Activated CD8-positive, alpha-beta memory T cell treated with anti-CD3 and anti-CD28 coated beads for 36 hours (primary cell): Measurements from ENCODE around the gene FUT3. TPM values are rescaled to one million over a fixed set of nuclear protein-coding genes. Genes with fewer than 3 reads are reported as not detected.

ENCODE experiments used
- CTCF ChIA-PET: fragments of 350-600 bp; sonication (Branson Sonifier 250); formaldehyde crosslinking; loops from one replicate; lab custom pipeline; 2021; ENCODE audit warnings: antibody characterized with exemption; lab: Charles Lee
- POLR2A ChIA-PET: fragments of 350-600 bp; sonication (Branson Sonifier 250); formaldehyde crosslinking; loops from one replicate; lab custom pipeline; 2021; ENCODE audit warnings: antibody characterized with exemption; lab: Charles Lee
- total RNA-seq, 2 experiments: library from RNA; stranded (reverse); gene quantifications; one replicate each; pipeline ENCODE4 v1.2.3, GENCODE V29; 2021

The FUT3 gene
- not detected for total RNA-seq

DNA sequence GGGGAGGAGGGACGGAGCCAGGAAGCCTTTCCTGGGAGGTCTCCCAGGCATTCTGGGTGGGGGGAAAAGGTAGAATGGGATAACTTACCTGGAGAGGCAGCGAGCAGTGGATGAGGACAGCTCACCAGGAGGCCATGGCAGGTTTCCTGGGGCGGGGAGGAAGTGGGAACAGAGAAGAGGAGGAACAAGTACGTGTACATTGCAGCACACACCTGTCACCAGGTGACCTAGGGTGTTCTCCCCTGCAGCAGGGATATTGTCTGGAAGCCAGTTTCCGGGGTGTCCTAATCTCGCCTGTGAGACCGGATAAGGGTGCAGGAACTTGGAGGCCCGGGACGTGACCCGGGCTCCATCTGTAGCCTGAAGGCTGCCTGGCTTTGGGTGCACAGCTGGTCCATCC, at the start of gene FUT3:
Gene FUT3, minus strand, starts transcription at position 148 of the 400 bp plus-strand sequence.
- CTCF ChIA-PET, result no interaction called here
- POLR2A ChIA-PET, result no interaction called here

- ChIA-PET POLR2A (no interaction called here), CTCF (interaction anchor here (1.1 to 3.4 kb wide), 3 partner anchors 10 to 97 kb away, joined by 3 to 23 read pairs (median 6); no protein-coding TSS in a partner anchor)
These were observed 49.7 kb upstream of the FUT3 start for GRCh38 chr19:5900976-5901375.

DNA sequence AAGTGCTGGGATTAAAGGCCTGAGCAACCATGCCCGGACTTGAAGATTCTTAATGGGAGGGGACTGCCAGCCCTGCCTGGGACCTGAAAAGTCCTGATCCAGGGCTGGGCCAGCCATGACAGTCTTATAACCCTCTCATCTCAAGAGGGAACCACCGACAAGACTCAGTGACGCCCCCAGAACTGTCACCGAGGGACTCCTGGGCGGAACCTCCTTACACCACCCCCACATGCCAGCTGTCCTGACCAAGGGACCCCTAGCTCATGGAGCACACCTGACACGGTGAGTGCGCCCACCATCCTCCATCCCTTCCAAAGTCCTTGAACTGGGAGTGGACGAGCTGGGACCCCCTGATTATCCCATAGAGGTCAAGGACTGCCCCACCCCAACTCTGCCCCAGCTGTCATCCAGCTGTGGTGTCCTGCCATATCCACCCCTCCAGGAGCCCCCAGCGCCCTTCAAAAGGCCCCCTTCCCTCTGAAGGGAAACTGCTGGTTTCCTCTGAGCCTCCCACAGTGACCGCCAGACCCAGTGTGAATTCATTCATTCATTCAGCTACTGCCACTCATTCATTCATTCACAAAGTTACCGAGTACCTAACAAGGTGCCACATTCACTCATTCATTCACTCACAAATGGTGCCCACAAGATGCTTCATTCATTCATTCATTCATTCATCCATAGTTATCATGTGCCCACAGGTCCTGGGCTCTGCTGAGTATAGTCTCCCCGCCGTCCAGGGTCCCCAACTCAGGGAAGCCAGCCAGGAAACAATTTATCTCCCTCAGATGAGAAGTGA, 48.7 kb upstream of the FUT3 start:
- POLR2A ChIA-PET, result no interaction called here
- CTCF ChIA-PET, result interaction anchor here (1.1 to 1.6 kb wide), 2 partner anchors 9 to 96 kb away, joined by 3 to 6 read pairs; no protein-coding TSS in a partner anchor

DNA sequence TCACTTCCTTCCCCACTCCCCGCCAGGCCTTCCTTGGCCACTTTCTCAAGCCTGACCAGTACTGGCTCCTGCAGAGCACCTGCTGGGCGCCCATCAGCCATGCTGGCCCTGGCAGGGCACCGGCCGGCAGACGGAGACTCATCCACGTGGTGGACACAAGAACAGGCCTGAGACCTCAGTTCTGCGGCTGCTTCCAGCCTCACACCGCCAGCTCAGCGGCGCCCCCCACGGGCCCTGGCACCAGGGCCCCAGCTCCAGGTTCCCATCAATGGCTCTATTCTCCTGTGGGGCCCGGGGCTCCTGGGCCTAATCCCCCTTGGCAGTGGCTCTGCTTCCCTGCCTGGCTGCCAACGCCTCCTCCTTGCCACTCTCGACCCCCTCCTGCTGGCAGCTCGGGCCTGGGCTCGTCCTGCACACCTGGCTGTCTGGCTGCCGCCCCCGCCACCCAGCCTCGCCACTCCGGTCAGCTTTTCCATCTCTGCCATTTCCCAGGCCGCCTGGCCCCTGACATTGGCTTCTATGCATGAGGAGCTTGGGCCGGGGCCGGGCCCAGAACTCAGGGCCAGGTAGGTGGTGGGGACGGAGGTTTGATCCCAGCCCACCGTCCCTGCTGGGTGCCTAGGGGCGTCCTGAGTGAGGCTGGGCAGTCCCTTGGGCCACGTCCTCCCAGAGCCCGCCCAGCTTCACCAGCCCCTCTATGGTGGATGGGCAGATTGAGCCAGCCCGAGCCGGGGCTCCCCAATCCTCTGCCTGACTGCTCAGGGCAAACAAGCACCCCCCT, 46.1 kb upstream of the FUT3 start:
- ChIA-PET CTCF (interaction anchor here (1.4 kb wide), 1 partner anchor 93 kb away, joined by 4 read pairs; no protein-coding TSS in a partner anchor), POLR2A (no interaction called here)

- ChIA-PET POLR2A (no interaction called here), CTCF (interaction anchor here (1.4 kb wide), 1 partner anchor 92 kb away, joined by 4 read pairs; no protein-coding TSS in a partner anchor)
These were observed 45.3 kb upstream of the FUT3 start for GRCh38 chr19:5896365-5897076.

DNA sequence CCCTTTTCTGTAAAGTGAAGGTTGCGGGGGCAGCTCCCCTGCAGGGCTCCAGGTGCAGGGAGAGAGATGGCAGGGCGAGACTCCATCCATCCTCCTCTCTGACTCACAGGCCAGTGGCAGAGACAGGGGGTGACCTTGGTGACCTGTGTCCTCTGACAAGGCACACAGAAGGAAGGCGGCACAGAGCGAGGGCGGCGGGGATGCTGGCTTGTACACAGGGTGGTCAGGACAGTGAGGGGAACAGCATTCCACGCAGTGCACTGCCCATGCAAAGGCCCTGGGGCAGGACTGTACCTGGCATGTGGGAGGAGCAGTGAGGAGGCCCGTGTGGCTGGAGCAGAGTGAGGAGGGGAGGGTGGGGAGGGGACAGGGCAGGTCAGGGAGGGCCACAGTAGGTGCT, 44.6 kb upstream of the FUT3 start:
- POLR2A ChIA-PET, result no interaction called here

GRCh38 chr19:5895409-5895808, 44.2 kb upstream of the FUT3 start:
- CTCF ChIA-PET, result interaction anchor here (0.7 kb wide), 1 partner anchor 91 kb away, joined by 3 read pairs; no protein-coding TSS in a partner anchor
- POLR2A ChIA-PET, result no interaction called here

More for the DNA sequence above, 44.6 kb upstream of the FUT3 start:
- CTCF ChIA-PET, result interaction anchor here (0.7 kb wide), 1 partner anchor 92 kb away, joined by 3 read pairs; no protein-coding TSS in a partner anchor

- ChIA-PET CTCF (interaction anchor here (0.6 kb wide), 1 partner anchor 284 kb away, joined by 3 read pairs; no protein-coding TSS in a partner anchor), POLR2A (no interaction called here)
These were observed 43.6 kb upstream of the FUT3 start for GRCh38 chr19:5894704-5895349.

DNA sequence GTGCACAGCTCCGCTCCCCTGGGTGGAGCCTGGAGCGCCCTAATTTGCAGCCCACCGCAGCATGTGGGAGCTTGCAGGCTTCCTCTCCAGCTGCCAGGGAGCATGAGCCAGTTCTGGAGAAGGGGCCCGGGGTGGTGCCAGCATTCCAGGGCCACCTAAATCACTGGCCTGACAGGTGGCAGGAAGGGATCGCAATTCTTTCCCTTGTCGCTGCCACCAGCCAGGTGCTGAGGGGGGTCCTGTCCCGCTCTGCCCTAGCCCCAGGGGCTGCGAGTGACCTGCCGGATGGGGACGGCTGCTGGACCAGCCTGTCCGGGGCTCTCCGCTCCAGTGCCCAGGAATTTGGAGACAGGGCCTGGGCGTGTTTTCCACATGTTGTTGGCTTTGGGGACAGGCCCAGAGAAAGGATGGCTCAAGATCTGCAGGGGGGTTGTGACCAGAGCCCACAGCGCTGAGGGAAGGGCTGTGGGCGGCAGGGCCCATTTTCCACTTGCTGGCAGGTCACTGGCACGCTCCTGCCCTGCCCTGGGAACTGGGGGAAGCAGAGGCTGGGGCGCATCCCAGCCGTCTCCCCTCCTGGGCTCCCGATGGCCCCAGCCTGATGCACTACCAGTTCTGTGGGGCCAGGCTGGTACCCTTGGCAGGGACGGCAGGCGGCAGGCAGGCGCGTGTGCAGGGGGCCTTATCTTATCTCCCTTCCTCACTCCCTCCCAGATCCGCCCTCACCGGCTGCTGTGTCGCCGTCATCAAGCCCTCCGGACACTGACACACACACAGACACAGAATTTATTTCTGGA, 42.9 kb upstream of the FUT3 start:
- ChIA-PET POLR2A (no interaction called here), CTCF (interaction anchor here (0.6 to 4.6 kb wide), 2 partner anchors 90 to 284 kb away, joined by 3 to 32 read pairs; partner anchors contain the start of gene NRTN)

- POLR2A ChIA-PET, result no interaction called here
These were observed 42.2 kb upstream of the FUT3 start for GRCh38 chr19:5893296-5893903.

GRCh38 chr19:5892772-5893275, 41.6 kb upstream of the FUT3 start:
- CTCF ChIA-PET, result interaction anchor here (4.6 kb wide), 1 partner anchor 89 kb away, joined by 32 read pairs; the partner anchor contains the start of gene NRTN
- POLR2A ChIA-PET, result no interaction called here

More at GRCh38 chr19:5893296-5893903, 42.2 kb upstream of the FUT3 start:
- CTCF ChIA-PET, result interaction anchor here (4.6 kb wide), 1 partner anchor 90 kb away, joined by 32 read pairs; the partner anchor contains the start of gene NRTN

DNA sequence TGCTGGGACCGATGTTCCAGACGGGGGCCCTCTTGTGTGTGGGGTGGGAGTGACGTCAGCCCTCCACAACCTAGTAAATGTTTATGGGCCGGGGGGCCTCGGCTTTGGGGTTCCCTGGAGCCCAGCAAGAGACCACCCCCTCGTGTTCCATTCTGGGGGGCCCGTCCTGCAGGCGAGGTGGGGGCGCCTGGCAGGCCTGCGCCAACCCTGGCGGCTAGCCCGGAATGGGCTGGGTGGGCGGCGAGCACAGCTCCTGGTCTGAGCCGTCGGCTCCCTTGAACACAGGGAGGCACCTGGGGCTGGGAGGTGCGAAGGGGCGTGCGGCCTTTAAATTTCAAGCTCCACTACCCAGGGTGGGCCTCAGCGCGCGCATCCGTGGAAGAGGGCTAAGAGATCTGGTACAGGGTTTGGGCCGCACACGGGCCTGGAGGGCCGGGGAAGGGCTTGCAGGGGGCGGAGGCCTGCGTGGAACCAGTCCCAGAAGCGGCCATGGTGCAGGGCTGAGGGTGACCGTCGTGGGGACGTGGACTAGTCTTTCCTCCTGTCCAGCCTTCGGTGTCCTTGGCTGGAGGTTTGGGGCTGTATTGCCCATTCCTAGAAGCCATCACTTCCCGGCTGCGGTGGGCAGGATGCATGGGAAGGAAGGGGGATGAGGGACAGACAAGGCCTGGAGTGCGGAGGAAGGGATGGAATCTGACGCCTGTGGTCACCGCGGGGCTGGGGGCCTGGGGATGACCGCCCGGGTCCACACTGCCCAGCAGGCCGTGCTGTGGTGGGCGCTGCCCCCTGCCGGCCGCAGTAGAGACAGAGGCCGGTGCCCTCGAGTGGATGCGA, 40.9 kb upstream of the FUT3 start:
- ChIA-PET CTCF (interaction anchor here (1.7 to 4.6 kb wide), 2 partner anchors 9 to 88 kb away, joined by 6 to 32 read pairs; partner anchors contain the start of gene NRTN), POLR2A (no interaction called here)

DNA sequence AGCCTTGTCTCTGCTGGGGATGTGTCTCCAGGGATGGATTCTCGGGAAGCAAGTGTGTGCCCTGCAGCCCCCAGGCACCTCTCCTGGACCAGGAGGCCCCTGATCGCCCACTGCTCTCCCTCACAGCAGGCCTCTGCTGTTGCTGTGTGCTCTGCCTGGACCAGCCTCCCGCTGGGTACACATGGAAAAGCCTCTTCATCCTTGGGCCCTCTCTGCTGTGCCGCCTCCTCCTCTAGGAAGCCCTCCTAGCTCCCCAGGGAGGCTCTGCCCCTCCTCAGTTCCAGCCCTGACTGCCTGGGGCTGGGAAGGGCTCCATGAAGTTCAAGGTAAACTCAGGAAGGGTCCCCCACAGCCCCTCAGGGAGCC, 40.3 kb upstream of the FUT3 start:
- POLR2A ChIA-PET, result interaction anchor here (0.7 kb wide), 1 partner anchor 87 kb away, joined by 3 read pairs; no protein-coding TSS in a partner anchor

DNA sequence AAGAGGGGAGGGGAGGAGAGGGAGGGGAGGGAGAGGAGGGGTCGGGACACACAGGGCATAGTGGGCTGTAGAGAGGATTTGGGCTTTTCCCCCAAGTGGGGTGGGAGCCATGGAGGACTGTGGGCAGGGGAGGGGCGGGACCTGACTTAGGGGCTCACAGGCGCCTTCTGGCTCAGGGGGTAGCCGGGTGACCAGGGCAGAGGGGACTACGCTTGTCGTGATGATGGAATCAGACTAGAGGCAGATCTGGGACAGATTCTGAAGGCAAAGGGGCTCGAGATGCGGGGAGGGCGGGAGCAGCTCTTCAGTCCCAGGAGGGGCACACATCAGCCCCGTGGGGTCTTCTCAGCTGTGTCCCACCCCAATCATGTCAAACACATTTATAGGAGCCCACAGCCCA, 38.9 kb upstream of the FUT3 start:
- ChIA-PET CTCF (interaction anchor here (4.6 kb wide), 1 partner anchor 86 kb away, joined by 32 read pairs; the partner anchor contains the start of gene NRTN), POLR2A (no interaction called here)

More for the DNA sequence above, 40.3 kb upstream of the FUT3 start:
- CTCF ChIA-PET, result interaction anchor here (1.7 to 4.6 kb wide), 2 partner anchors 9 to 88 kb away, joined by 6 to 32 read pairs; partner anchors contain the start of gene NRTN

GRCh38 chr19:5889288-5889971, 38.2 kb upstream of the FUT3 start:
- POLR2A ChIA-PET, result no interaction called here
- CTCF ChIA-PET, result interaction anchor here (0.7 to 4.6 kb wide), 4 partner anchors 16 to 508 kb away, joined by 3 to 32 read pairs (median 4); partner anchors contain the start of gene NRTN
